DOHH2 (cell line): Measurements from ENCODE around the gene CAMSAP1.

Experiments used
- H3F3A ChIP-seq: fragments of 200-600 bp; sonication (generic), shearing (Covaris generic); 2 replicates; pipeline ENCODE4 v1.6.0; 2016; ENCODE audit warnings: antibody characterized with exemption, mild to moderate bottlenecking; ENCODE audit not compliant: control insufficient read depth, insufficient read depth
- H3K27ac ChIP-seq: fragments of 200-600 bp; sonication (generic); 2 replicates; pipeline ENCODE4 v1.5.1; 2014; ENCODE audit warnings: low read depth, mild to moderate bottlenecking, low read length, moderate library complexity
- H3K27me3 ChIP-seq: fragments of 200-600 bp; sonication (generic); 2 replicates; pipeline ENCODE4 v1.6.1; 2014; ENCODE audit warnings: mild to moderate bottlenecking, low read length, mixed read lengths; ENCODE audit not compliant: control insufficient read depth
- H3K36me3 ChIP-seq: fragments of 200-600 bp; sonication (generic); 2 replicates; pipeline ENCODE4 v1.6.1; 2014; ENCODE audit warnings: mild to moderate bottlenecking, low read length, moderate library complexity, mixed read lengths; ENCODE audit not compliant: control insufficient read depth
- H3K4me1 ChIP-seq: fragments of 200-600 bp; sonication (generic); 2 replicates; pipeline ENCODE4 v1.6.1; 2014; ENCODE audit warnings: mild to moderate bottlenecking, low read length, mixed read lengths; ENCODE audit not compliant: control insufficient read depth
- H3K4me2 ChIP-seq: fragments of 200-600 bp; sonication (generic); 2 replicates; pipeline ENCODE4 v1.6.0; 2014; ENCODE audit warnings: mild to moderate bottlenecking, low read length, moderate library complexity
- H3K4me3 ChIP-seq: fragments of 200-600 bp; sonication (generic); 2 replicates; pipeline ENCODE4 v1.5.1; 2014; ENCODE audit warnings: mild to moderate bottlenecking, low read length, mixed read lengths
- H3K79me2 ChIP-seq: fragments of 200-600 bp; sonication (generic); 2 replicates; pipeline ENCODE4 v1.6.1; 2014; ENCODE audit warnings: mild to moderate bottlenecking, low read length, mixed read lengths; ENCODE audit not compliant: control insufficient read depth
- H3K9me2 ChIP-seq: fragments of 200-600 bp; sonication (generic); replicated peaks from 2 replicates; pipeline ENCODE4 v1.6.1; 2014; ENCODE audit warnings: mild to moderate bottlenecking, low read length, mixed read lengths; ENCODE audit not compliant: control insufficient read depth
- H3K9me3 ChIP-seq: fragments of 200-600 bp; sonication (generic); 2 replicates; pipeline ENCODE4 v1.6.1; 2014; ENCODE audit warnings: antibody characterized with exemption, low read length, mixed read lengths; ENCODE audit not compliant: control insufficient read depth, insufficient read depth
- H4K20me1 ChIP-seq: fragments of 200-600 bp; sonication (generic); 2 replicates; pipeline ENCODE4 v1.6.0; 2014; ENCODE audit warnings: low read depth, mild to moderate bottlenecking, antibody characterized with exemption, low read length, moderate library complexity; ENCODE audit not compliant: control insufficient read depth, insufficient read depth
- CTCF ChIP-seq: fragments of 200-600 bp; sonication (generic); IDR thresholded peaks from one replicate; pipeline ENCODE4 v1.5.1; 2014; ENCODE audit warnings: antibody characterized with exemption, mild to moderate bottlenecking, low read depth, low read length; ENCODE audit not compliant: poor library complexity, severe bottlenecking
- EZH2phosphoT487 ChIP-seq: fragments of 200-600 bp; sonication (generic); IDR thresholded peaks from 2 replicates; pipeline ENCODE4 v1.6.1; 2017; ENCODE audit warnings: borderline replicate concordance, mild to moderate bottlenecking, antibody characterized with exemption, low read length, moderate library complexity, mixed read lengths

Gene CAMSAP1

GRCh38 chr9:135849181-135849580, 58.2 kb downstream of the CAMSAP1 start:
- H3K27ac ChIP-seq: no peak overlapping the region
- H3K36me3 ChIP-seq: peaks cover 12% of the 10 kb centered on the region; the same call in 1 of the 2 replicates
- no peaks in the 10 kb centered on the region for H3K9me3 ChIP-seq
- no peaks in the 10 kb centered on the region for H3K9me2 ChIP-seq
- no peaks in the 10 kb centered on the region for H3K79me2 ChIP-seq
- no peak overlapping the region for H3K4me3 ChIP-seq
- no peak overlapping the region for H3K4me2 ChIP-seq
- H3K4me1 ChIP-seq: peaks cover 4% of the 10 kb centered on the region; the same call in 1 of the 2 replicates
- H3K27me3 ChIP-seq: no peaks in the 10 kb centered on the region
- TF ChIP-seq CTCF (no peak), EZH2phosphoT487 (no peak)
- H3F3A ChIP-seq: peaks cover 6% of the 10 kb centered on the region; the same call in 1 of the 2 replicates
- H4K20me1 ChIP-seq: peaks cover 3% of the 10 kb centered on the region; the same call in 1 of the 2 replicates

DNA sequence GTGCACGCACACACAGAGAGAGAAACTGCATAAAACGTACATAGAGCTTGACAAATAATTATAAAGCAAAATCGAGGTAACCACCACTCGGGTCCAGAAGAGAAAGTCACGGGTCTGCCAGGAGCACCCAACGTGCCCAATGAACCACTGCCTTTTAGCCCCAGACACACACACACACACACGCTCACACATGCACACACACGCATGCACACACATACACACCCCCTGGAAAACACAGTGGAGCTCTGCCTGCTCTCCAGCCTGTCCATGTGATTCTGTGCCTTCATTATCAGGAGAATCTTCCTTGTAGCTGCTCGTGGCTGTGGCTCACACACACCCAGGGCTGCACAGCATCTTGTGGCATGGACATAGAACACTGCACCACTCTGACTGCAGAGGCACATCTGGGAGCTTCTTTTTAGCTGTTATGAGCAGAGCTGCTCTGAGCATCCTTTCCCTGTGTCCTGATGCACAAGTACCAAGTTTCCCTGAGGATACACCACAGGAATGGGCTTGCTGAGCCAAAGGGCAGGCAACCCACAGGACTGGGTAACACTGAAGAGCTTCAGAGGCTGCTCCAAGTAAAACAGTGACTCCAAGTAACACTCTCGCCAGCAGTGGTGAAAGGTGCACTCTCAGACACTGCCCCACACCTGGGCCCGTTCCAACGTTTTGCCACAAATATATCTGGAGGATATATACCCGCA, 58.9 kb downstream of the CAMSAP1 start:
- Histone ChIP-seq H3K9me2 (no peaks in the 10 kb centered on the region), H3F3A (peaks cover 6% of the 10 kb centered on the region; the same call in 1 of the 2 replicates), H3K36me3 (peaks cover 12% of the 10 kb centered on the region; the same call in 1 of the 2 replicates), H3K4me1 (peaks cover 4% of the 10 kb centered on the region; the same call in 1 of the 2 replicates), H3K27me3 (no peaks in the 10 kb centered on the region), H3K4me3 (no peak overlapping the region), H3K4me2 (no peak overlapping the region), H3K27ac (no peak overlapping the region), H4K20me1 (peaks cover 3% of the 10 kb centered on the region; the same call in 1 of the 2 replicates), H3K79me2 (no peaks in the 10 kb centered on the region), H3K9me3 (no peaks in the 10 kb centered on the region)
- TF ChIP-seq CTCF (no peak), EZH2phosphoT487 (no peak)

DNA sequence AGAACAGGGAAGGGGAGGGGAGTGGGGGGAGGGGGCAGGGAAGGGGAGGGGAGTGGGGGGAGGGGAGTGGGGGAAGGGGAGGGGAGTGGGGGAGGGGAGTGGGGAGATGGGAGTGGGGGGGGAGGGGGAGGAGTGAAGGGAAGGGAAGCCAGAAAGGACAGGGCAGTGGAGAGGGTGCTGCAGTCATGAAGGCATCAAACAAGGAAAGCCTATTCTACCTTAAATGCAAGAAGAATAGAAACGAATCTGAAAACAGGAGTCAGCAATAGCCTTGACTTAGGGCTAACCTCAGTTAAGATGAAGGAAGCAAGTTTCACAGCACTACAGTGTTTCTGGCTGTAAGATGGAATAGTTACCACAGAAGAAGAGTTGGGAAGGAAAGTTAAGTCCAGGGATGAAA, 59.5 kb downstream of the CAMSAP1 start:
- Histone ChIP-seq H3K79me2 (no peaks in the 10 kb centered on the region), H3K4me3 (no peak overlapping the region), H3K9me3 (no peaks in the 10 kb centered on the region), H3K27me3 (no peaks in the 10 kb centered on the region), H3K4me1 (peaks cover 4% of the 10 kb centered on the region; the same call in 1 of the 2 replicates), H3K9me2 (no peaks in the 10 kb centered on the region), H3K4me2 (no peak overlapping the region), H3K27ac (no peak overlapping the region), H3F3A (peaks cover 6% of the 10 kb centered on the region; the same call in 1 of the 2 replicates), H3K36me3 (peaks cover 12% of the 10 kb centered on the region; the same call in 1 of the 2 replicates), H4K20me1 (peaks cover 3% of the 10 kb centered on the region; the same call in 1 of the 2 replicates)
- TF ChIP-seq EZH2phosphoT487 (no peak), CTCF (no peak)
